Keratinocyte (primary cell): ENCODE data around the gene SIGLEC15. TPM values are rescaled to one million over a fixed set of nuclear protein-coding genes. Genes with fewer than 3 reads are reported as not detected.

Experiments used
- DNase-seq: peaks from one replicate; pipeline ENCODE4 v3.0.0-alpha.2; 2011; ENCODE audit warnings: low read depth, missing footprints, low spot score
- FAIRE-seq: peaks from 2 replicates; lab custom pipeline; 2011; peaks lifted over from hg19 to GRCh38; lab: Jason Lieb, UNC
- H2AFZ ChIP-seq: 2 replicates; pipeline ENCODE4 v1.6.0; 2012; ENCODE audit warnings: low read length, control low read depth, inconsistent platforms; ENCODE audit not compliant: control insufficient read depth
- H3K27ac ChIP-seq: 2 replicates; pipeline ENCODE4 v1.5.1; 2011; ENCODE audit warnings: low read length; ENCODE audit not compliant: control insufficient read depth, insufficient read depth
- H3K27me3 ChIP-seq: 3 replicates; pipeline ENCODE4 v1.6.0; 2011; ENCODE audit warnings: low read length; ENCODE audit not compliant: control insufficient read depth, insufficient read depth; ENCODE audit errors: extremely low read depth
- H3K36me3 ChIP-seq, 2 experiments: 2 replicates in 1 of 2; 3 replicates in 1 of 2; pipeline ENCODE4 v1.5.1; 2011; ENCODE audit warnings: low read length in 2 of 2, mild to moderate bottlenecking in 1 of 2; ENCODE audit not compliant: control insufficient read depth in 2 of 2, insufficient read depth in 2 of 2; ENCODE audit errors: extremely low read depth in 1 of 2
- H3K4me1 ChIP-seq: 3 replicates; pipeline ENCODE4 v1.5.1; 2011; ENCODE audit warnings: low read length; ENCODE audit not compliant: control insufficient read depth, insufficient read depth; ENCODE audit errors: extremely low read depth
- H3K4me2 ChIP-seq: 3 replicates; pipeline ENCODE4 v1.6.0; 2011; ENCODE audit warnings: low read depth, low read length; ENCODE audit not compliant: control insufficient read depth, insufficient read depth; ENCODE audit errors: extremely low read depth
- H3K4me3 ChIP-seq, 3 experiments: fragments of 200-600 bp in 1 of 3; sonication (generic) in 1 of 3; 2 replicates in 2 of 3; 3 replicates in 1 of 3; pipeline ENCODE4 v1.5.1; 2011 to 2016; ENCODE audit warnings: low read length in 3 of 3, mild to moderate bottlenecking in 3 of 3, control low read depth in 2 of 3, inconsistent platforms in 1 of 3, low read depth in 1 of 3, mixed read lengths in 1 of 3, mixed run types in 1 of 3, moderate library complexity in 1 of 3; ENCODE audit not compliant: control insufficient read depth in 2 of 3, insufficient read depth in 2 of 3; ENCODE audit errors: extremely low read depth in 1 of 3
- H3K79me2 ChIP-seq: 2 replicates; pipeline ENCODE4 v1.6.0; 2012; ENCODE audit warnings: low read length; ENCODE audit not compliant: control insufficient read depth, insufficient read depth
- H3K9ac ChIP-seq: 3 replicates; pipeline ENCODE4 v1.6.0; 2011; ENCODE audit warnings: low read length; ENCODE audit not compliant: control insufficient read depth, insufficient read depth; ENCODE audit errors: extremely low read depth
- H3K9me1 ChIP-seq: 3 replicates; pipeline ENCODE4 v1.6.0; 2011; ENCODE audit warnings: low read length; ENCODE audit not compliant: control insufficient read depth, insufficient read depth; ENCODE audit errors: extremely low read depth
- H3K9me3 ChIP-seq: 2 replicates; pipeline ENCODE4 v1.5.1; 2012; ENCODE audit warnings: low read depth, low read length; ENCODE audit not compliant: control insufficient read depth
- H4K20me1 ChIP-seq: 3 replicates; pipeline ENCODE4 v1.6.0; 2011; ENCODE audit warnings: low read length; ENCODE audit not compliant: control insufficient read depth, insufficient read depth; ENCODE audit errors: extremely low read depth
- EZH2 ChIP-seq: IDR thresholded peaks from one replicate; pipeline ENCODE4 v1.6.1; 2012; ENCODE audit warnings: inconsistent platforms, mild to moderate bottlenecking, low read length, moderate library complexity
- dilution Hi-C: fragments of 300-500 bp; cut with MboI; formaldehyde crosslinking; loops from one replicate; pipeline ENCODE4 v1.7.0; 2020; ENCODE audit warnings: low sequenced_read_pairs; ENCODE audit not compliant: extremely low pct_ligation_motif_present
- polyA plus RNA-seq, 5 experiments: library from polyadenylated mRNA; depleted of rRNA in 3 of 5; stranded (reverse) in 3 of 5; stranded (forward) in 1 of 5; unstranded in 1 of 5; fragments of >200 nt; gene quantifications; 1 replicate in 1 of 5; 2 replicates in 3 of 5; 3 replicates in 1 of 5; pipeline versions ENCODE4 v1.2.1 to v1.2.3, GENCODE V29; 2011 to 2012; ENCODE audit warnings: missing spikeins in 2 of 5, low read depth in 1 of 5, low replicate concordance in 1 of 5
- TF ChIP-seq, protein P1 (sequence below), 3 experiments: IDR thresholded peaks in 1 of 3; conservative IDR thresholded peaks in 1 of 3; optimal IDR thresholded peaks in 1 of 3; 2 replicates in 2 of 3; 3 replicates in 1 of 3; pipeline versions ENCODE3 to v1.5.1; 2011; ENCODE audit warnings: low read length in 3 of 3, mild to moderate bottlenecking in 3 of 3, moderate library complexity in 2 of 3, control low read depth in 1 of 3, inconsistent platforms in 1 of 3; ENCODE audit not compliant: insufficient read depth in 2 of 3; ENCODE audit errors: extremely low read depth in 1 of 3

SIGLEC15 gene
- polyA plus RNA-seq, 1 donor (not counting 4 experiments of a cell fraction or from before 2014, with no cell fraction given): not detected

DNA sequence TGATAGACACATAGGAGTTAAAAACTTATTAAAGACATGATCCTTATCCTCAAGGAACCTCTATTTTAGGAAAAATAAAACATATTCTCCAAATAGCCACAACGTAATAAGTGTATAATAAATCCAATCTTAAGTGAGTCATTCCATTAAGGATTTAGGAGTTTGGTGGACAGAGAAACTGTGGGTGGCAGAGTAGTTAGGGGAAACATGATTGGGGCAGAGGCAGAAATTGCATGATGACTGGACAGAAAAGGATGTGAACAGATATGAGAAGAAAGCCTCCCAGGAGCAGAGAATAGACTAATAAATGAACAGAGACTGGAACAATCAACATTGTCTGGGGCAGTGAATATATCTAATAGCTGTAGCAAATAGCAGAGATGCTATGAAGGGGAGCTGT lies 48.1 kb upstream of the SIGLEC15 start:
- Histone ChIP-seq H3K27me3 (no peaks in the 10 kb centered on the region), H2AFZ (no peak overlapping the region), H3K36me3 (no peaks in the 10 kb centered on the region), H3K4me2 (no peak overlapping the region), H3K27ac (no peak overlapping the region), H3K9me1 (no peaks in the 10 kb centered on the region), H4K20me1 (no peaks in the 10 kb centered on the region), H3K79me2 (no peaks in the 10 kb centered on the region), H3K4me1 (peaks cover 32% of the 10 kb centered on the region), H3K9ac (no peak overlapping the region), H3K9me3 (no peaks in the 10 kb centered on the region), H3K4me3 (no peak overlapping the region)
- dilution Hi-C loops: no loop called here
- DNase-seq (no peak), FAIRE-seq (peak; percentile 9)
- TF ChIP-seq EZH2: no peak
- TF ChIP-seq, protein P1, sequence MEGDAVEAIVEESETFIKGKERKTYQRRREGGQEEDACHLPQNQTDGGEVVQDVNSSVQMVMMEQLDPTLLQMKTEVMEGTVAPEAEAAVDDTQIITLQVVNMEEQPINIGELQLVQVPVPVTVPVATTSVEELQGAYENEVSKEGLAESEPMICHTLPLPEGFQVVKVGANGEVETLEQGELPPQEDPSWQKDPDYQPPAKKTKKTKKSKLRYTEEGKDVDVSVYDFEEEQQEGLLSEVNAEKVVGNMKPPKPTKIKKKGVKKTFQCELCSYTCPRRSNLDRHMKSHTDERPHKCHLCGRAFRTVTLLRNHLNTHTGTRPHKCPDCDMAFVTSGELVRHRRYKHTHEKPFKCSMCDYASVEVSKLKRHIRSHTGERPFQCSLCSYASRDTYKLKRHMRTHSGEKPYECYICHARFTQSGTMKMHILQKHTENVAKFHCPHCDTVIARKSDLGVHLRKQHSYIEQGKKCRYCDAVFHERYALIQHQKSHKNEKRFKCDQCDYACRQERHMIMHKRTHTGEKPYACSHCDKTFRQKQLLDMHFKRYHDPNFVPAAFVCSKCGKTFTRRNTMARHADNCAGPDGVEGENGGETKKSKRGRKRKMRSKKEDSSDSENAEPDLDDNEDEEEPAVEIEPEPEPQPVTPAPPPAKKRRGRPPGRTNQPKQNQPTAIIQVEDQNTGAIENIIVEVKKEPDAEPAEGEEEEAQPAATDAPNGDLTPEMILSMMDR (optimal IDR thresholded peaks at IDR 0.05 in 1 of 3, IDR thresholded peaks at IDR 0.05 in 1 of 3, conservative IDR thresholded peaks at IDR 0.05 in 1 of 3; ENCODE audit: extremely low read depth in 1 of 3, insufficient read depth in 2 of 3, low read length in 3 of 3): no peak

DNA sequence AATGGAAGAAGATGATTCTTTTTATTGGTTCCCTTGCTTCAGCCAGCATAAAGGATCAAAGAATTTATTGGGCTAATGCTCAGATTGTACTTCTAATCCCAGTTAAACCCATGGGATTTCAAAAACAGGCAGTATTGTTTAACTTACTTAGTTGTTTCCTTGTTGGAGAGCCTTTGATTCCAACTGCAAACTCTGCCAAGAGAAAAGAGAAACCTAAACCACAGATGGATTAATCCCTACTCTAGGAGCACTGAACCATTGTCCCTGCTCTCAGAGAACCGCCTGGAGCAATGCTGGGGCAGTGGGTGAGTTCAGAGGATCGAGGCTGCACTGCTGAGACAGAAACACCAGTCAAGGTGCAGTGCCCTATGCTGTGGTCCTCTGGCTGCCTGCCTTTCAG lies 44.9 kb upstream of the SIGLEC15 start:
- Histone ChIP-seq H3K36me3 (no peaks in the 10 kb centered on the region), H3K4me1 (peaks cover 31% of the 10 kb centered on the region), H3K4me2 (no peak overlapping the region), H3K27ac (no peak overlapping the region), H2AFZ (no peak overlapping the region), H3K9me3 (no peaks in the 10 kb centered on the region), H3K9me1 (no peaks in the 10 kb centered on the region), H3K4me3 (no peak overlapping the region), H4K20me1 (no peaks in the 10 kb centered on the region), H3K9ac (no peak overlapping the region), H3K79me2 (no peaks in the 10 kb centered on the region), H3K27me3 (no peaks in the 10 kb centered on the region)
- no peak for FAIRE-seq
- TF ChIP-seq, protein P1 (optimal IDR thresholded peaks at IDR 0.05 in 1 of 3, IDR thresholded peaks at IDR 0.05 in 1 of 3, conservative IDR thresholded peaks at IDR 0.05 in 1 of 3; ENCODE audit: extremely low read depth in 1 of 3, insufficient read depth in 2 of 3, low read length in 3 of 3): no peak
- no peak for TF ChIP-seq EZH2
- dilution Hi-C loops: no loop called here
- DNase-seq: no peak
